Loucy (cell line): Measurements from ENCODE around the gene ASS1.

Experiments
- H2AFZ ChIP-seq: fragments of 200-600 bp; sonication (generic); 2 replicates; pipeline ENCODE4 v1.6.0; 2016; ENCODE audit warnings: antibody characterized with exemption, mild to moderate bottlenecking, low read length, moderate library complexity
- H3F3A ChIP-seq: fragments of 200-600 bp; 2 replicates; pipeline ENCODE4 v1.6.0; 2016; ENCODE audit warnings: antibody characterized with exemption, low read depth, mild to moderate bottlenecking
- H3K27me3 ChIP-seq: fragments of 200-600 bp; sonication (generic); 2 replicates; pipeline ENCODE4 v1.6.1; 2014; ENCODE audit warnings: low read length, mild to moderate bottlenecking; ENCODE audit not compliant: insufficient read depth, poor library complexity, severe bottlenecking
- H3K36me3 ChIP-seq: fragments of 200-600 bp; sonication (generic); 2 replicates; pipeline ENCODE4 v1.6.1; 2016; ENCODE audit warnings: low read length; ENCODE audit not compliant: insufficient read depth
- H3K4me1 ChIP-seq: fragments of 200-600 bp; sonication (generic); 2 replicates; pipeline ENCODE4 v1.5.1; 2014; ENCODE audit warnings: low read length, mild to moderate bottlenecking; ENCODE audit not compliant: insufficient read depth, poor library complexity, severe bottlenecking
- H3K4me2 ChIP-seq: fragments of 200-600 bp; sonication (generic); 2 replicates; pipeline ENCODE4 v1.6.0; 2014; ENCODE audit warnings: antibody characterized with exemption, low read length, low read depth, mild to moderate bottlenecking; ENCODE audit not compliant: poor library complexity, severe bottlenecking
- H3K4me3 ChIP-seq: fragments of 200-600 bp; sonication (generic); 2 replicates; pipeline ENCODE4 v1.5.1; 2014; ENCODE audit warnings: low read length, mild to moderate bottlenecking, mixed read lengths; ENCODE audit not compliant: poor library complexity, severe bottlenecking
- H3K79me2 ChIP-seq: fragments of 200-600 bp; sonication (generic); 2 replicates; pipeline ENCODE4 v1.6.1; 2014; ENCODE audit warnings: low read length; ENCODE audit not compliant: insufficient read depth
- H3K9ac ChIP-seq: fragments of 200-600 bp; sonication (generic); 2 replicates; pipeline ENCODE4 v1.6.0; 2014; ENCODE audit warnings: mild to moderate bottlenecking, low read depth, low read length, moderate library complexity; ENCODE audit not compliant: poor library complexity, severe bottlenecking
- H3K9me2 ChIP-seq: fragments of 200-600 bp; sonication (generic); replicated peaks from 2 replicates; pipeline ENCODE4 v1.6.1; 2016; ENCODE audit warnings: low read depth, low read length, mixed read lengths
- H3K9me3 ChIP-seq: fragments of 200-600 bp; sonication (generic); 2 replicates; pipeline ENCODE4 v1.6.1; 2014; ENCODE audit warnings: mild to moderate bottlenecking, antibody characterized with exemption, low read length, low read depth; ENCODE audit not compliant: insufficient read depth
- H4K20me1 ChIP-seq: fragments of 200-600 bp; sonication (generic); 2 replicates; pipeline ENCODE4 v1.6.0; 2014; ENCODE audit warnings: antibody characterized with exemption, low read length, mild to moderate bottlenecking; ENCODE audit not compliant: insufficient read depth, poor library complexity, severe bottlenecking
- CTCF ChIP-seq: fragments of 200-600 bp; sonication (generic); conservative IDR thresholded peaks from 2 replicates; pipeline ENCODE4 v1.5.1; 2014; ENCODE audit warnings: mild to moderate bottlenecking, antibody characterized with exemption, low read length
- EZH2phosphoT487 ChIP-seq: fragments of 200-600 bp; IDR thresholded peaks from 2 replicates; pipeline ENCODE4 v1.6.1; 2018; ENCODE audit warnings: antibody characterized with exemption, mild to moderate bottlenecking, moderate library complexity, borderline replicate concordance

ASS1 gene

GRCh38 chr9:130421802-130422276 is 22.9 kb upstream of the ASS1 start:
- no peaks in the 10 kb centered on the region for H3K9me3 ChIP-seq
- H3K36me3 ChIP-seq: no peaks in the 10 kb centered on the region
- no peak overlapping the region for H2AFZ ChIP-seq
- no peak overlapping the region for H3K9ac ChIP-seq
- H3F3A ChIP-seq: no peaks in the 10 kb centered on the region
- no peaks in the 10 kb centered on the region for H3K27me3 ChIP-seq
- no peaks in the 10 kb centered on the region for H4K20me1 ChIP-seq
- TF ChIP-seq EZH2phosphoT487 (no peak), CTCF (no peak)
- no peaks in the 10 kb centered on the region for H3K4me1 ChIP-seq
- no peak overlapping the region for H3K4me3 ChIP-seq
- H3K4me2 ChIP-seq: no peak overlapping the region
- H3K9me2 ChIP-seq: no peaks in the 10 kb centered on the region
- no peaks in the 10 kb centered on the region for H3K79me2 ChIP-seq

- no peaks in the 10 kb centered on the region for H3K9me3 ChIP-seq
- no peak overlapping the region for H3K4me2 ChIP-seq
- H3K9ac ChIP-seq: no peak overlapping the region
- no peaks in the 10 kb centered on the region for H3F3A ChIP-seq
- no peak for TF ChIP-seq EZH2phosphoT487
- TF ChIP-seq CTCF: no peak
- no peak overlapping the region for H3K4me3 ChIP-seq
- H3K9me2 ChIP-seq: no peaks in the 10 kb centered on the region
- no peaks in the 10 kb centered on the region for H4K20me1 ChIP-seq
- no peak overlapping the region for H2AFZ ChIP-seq
- H3K4me1 ChIP-seq: no peaks in the 10 kb centered on the region
- no peaks in the 10 kb centered on the region for H3K36me3 ChIP-seq
- H3K27me3 ChIP-seq: no peaks in the 10 kb centered on the region
- no peaks in the 10 kb centered on the region for H3K79me2 ChIP-seq
Observed at GRCh38 chr9:130422546-130422945, 22.2 kb upstream of the ASS1 start.

GRCh38 chr9:130423272-130423671 is 21.5 kb upstream of the ASS1 start:
- Histone ChIP-seq H3K4me1 (no peaks in the 10 kb centered on the region), H3K9me2 (no peaks in the 10 kb centered on the region), H3K9me3 (no peaks in the 10 kb centered on the region), H4K20me1 (no peaks in the 10 kb centered on the region), H3K4me3 (no peak overlapping the region), H3K79me2 (no peaks in the 10 kb centered on the region), H3K4me2 (no peak overlapping the region), H3K27me3 (no peaks in the 10 kb centered on the region), H3K36me3 (no peaks in the 10 kb centered on the region), H3F3A (no peaks in the 10 kb centered on the region), H3K9ac (no peak overlapping the region), H2AFZ (no peak overlapping the region)
- TF ChIP-seq CTCF: no peak
- TF ChIP-seq EZH2phosphoT487: no peak
